Kasumi-1 (cell line): Measurements from ENCODE around the gene CCDC149.

Source experiments
- DNase-seq, 2 experiments: peaks; one replicate each; lab custom pipeline; 2025; lab: John Stamatoyannopoulos, UW

CCDC149 gene

DNA sequence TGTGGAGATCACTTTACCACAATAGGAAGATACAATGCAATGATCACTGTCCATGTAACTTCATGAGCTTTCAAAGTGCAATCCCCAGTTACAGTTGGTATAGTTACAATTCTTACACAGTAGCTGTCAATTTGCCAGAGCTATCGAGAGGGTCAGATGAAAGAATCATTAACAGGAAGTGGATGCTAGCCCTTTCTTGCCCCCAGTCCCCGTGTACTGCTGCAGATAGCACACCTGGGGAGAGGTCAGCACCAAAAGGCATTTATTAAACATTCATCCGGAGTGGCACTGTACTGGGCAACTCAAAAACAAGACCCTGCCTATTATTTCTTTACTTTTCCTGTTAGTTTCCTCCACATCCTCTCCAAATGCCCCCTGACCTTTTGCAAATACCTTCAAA lies 69.7 kb downstream of the CCDC149 start:
- no peak for DNase-seq

DNA sequence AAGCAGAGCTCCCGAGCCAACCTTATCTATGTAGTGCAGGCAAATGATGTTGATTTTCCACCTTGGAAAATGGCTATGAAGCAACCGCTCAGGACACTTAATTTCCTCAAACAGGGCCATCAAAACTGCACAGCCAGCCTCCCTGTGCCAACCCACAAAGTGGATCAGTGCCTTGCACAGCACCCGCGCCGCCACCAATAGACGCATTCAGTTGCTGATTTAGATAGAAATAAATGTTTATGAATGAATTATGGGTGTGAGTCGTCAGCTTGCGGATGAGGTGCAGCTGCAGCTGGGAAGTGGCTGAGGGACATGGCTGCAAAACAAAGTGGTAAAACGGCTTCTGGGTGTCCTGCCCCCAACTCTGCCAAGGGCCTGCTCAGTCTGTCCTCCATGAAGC lies 70.5 kb downstream of the CCDC149 start:
- DNase-seq, result no peak

DNA sequence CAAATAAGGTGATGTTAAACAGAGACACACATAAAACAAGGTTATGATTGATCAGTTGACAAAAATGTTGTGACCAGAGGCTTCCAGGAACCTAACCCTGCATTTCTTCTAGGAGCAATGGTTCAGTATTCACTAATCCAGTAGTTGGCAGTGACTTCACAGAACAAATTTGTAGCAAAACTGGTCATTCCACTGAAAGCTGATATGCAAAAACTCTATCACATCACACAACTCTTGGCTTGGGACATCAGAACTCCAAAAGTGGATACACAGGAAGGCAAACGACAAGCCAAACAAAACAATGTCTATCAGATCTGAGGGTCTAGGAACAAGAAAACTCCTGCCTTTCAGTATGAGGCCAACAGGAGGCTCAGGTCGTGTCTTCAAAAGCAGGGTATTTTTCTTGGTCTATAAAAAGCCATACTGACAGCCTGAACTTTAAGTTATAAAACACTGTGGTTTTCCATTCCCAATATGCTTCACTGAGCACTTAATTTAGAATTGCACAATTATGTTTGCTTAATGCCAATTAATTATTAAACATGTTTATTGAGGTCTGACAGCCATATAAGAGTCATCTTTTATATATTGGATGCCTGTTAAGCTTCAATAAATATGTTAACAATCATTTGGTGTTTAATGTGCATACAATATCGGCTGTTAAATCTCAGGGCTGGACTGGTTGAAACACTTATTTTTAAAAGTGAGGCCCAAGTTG lies 71.9 kb downstream of the CCDC149 start:
- no peak for DNase-seq

DNA sequence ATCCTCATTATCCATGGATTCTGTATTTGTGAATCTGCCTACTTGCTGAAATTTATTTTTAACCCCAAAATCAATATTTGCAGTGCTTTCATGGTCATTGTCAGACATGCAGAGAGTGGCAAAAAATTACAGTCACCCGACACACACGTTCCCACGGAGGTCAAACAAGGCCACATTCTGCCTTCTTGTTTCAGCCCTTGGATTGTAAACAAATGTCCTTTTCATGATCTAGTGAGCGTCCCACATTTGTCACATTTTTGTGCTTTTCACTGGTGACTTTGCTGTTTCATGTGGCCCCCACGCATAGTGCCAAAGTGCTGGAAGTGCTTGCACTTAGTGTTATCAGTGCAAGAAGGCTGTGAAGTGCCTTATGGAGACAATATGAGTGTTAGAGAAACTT lies 72.5 kb downstream of the CCDC149 start:
- DNase-seq, result no peak

DNA sequence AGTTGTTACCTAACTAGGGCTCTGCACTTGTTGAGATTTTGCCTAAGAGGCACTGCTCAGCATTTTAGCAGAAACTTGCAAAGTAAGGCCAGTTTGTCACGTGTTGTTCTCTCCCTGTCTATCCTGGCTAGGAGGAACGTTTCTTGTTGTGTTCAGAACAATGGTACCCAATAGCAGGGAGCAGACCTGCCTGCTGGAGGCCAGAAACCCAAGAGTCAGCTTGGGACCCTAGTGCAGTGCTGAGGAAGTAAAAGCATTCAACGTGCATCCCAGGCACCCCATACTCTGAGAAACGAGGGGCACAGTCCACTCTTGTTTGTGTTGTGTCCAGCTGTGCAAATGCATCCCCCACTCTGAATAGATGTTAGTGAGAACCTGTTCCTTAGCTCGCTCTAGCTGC lies 75.1 kb downstream of the CCDC149 start:
- DNase-seq, result no peak

DNA sequence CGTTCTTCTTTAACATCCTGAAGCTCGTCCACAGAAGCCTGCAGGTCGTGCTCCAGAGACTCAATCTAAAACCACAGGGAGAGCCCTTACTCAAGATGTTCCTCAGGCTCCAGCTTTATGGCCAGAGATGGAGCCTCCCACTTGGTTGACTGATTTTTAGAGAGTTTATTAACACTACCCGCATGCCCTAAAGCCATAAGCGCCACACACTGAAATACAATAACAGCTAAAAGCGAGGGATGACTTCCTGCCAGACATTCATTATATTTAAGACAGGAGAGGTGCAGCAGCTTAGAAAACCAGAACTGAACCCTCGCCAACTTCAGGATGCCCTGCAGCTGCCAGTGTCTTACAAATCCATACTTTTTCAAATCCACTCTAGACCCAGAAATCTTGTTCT lies 75.5 kb downstream of the CCDC149 start:
- no peak for DNase-seq

DNA sequence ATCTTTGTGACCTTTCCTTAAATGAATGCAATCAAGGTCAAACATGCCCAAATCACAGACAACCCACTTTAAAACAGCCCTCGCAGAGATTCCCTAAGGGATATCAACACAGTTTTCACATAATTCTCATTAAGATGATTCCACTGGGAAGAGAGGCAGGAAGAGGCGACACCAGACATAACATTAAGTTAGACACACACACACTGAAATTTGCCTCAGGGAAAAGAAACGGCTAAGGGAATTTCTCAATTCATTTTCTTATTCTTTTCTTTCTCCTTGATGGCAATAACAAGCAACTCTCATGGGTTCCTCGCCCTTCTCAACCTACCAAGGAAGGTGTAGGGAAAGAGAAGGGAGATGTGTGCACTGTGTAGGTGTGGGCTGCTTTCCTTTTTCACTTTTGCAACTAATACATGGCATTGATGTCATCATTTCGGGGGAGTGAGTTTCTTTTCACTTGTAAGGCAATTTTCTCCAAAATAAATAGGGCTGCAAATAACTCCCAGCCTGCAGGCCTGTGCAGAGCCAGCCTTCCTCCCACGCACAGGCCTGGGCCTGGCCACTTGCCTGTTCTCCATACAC lies 76.1 kb downstream of the CCDC149 start:
- DNase-seq, result no peak

DNA sequence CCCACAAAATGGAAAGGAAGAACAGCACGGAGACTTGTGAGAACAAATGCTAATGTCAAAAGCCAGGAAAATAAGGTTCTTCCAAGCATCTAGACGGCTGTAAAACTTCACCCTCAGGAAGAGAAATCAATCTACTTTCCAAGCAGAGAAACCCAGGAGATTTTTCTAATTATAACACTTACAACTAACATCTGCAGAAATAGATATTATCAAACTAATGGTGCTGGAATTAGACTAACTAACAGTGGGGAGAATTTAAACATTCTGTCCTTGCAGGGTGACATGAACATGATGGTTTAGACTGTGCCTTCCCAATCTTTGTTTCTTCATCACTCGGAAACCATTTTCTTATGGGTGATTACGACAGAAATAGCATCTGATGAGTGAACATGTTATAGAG lies 77.1 kb downstream of the CCDC149 start:
- DNase-seq, result no peak

DNA sequence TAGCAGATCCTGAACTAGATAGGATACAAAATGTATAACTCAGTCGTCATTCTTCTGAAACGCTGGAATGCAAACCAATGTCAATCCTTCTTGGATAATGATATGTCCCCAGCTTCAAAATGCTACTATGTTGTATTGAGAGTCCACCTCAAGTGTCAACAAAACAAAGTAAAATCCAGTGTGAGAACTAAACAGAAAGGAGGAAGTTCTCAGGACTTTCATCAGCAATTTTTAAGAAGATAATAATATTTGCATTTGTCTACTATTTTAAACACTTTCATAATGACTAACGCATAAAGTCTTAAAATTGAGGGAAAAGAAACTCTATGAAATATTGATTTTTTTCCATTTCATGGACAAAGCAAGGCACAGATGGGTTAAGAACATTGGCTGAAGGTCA lies 81.2 kb downstream of the CCDC149 start:
- no peak for DNase-seq

DNA sequence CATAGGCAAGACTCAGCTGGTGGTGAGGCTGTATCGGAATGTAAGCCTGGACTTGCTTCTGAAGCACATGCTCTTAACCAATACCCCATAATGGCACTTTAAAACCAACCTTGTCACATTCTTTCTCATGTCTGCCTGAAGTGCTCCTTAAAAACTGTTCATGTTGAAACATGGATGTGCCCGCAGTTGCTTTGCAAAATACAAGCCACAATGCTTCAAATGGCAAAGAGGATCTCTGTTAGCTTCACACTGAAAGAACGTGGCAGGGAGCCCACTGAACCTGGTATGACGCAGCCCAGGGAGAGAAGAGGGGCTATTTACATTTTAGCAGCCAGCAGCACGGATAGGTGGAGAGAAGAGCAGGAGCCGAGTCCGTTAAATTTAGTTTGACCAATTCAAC lies 88.1 kb downstream of the CCDC149 start:
- DNase-seq, result no peak

DNA sequence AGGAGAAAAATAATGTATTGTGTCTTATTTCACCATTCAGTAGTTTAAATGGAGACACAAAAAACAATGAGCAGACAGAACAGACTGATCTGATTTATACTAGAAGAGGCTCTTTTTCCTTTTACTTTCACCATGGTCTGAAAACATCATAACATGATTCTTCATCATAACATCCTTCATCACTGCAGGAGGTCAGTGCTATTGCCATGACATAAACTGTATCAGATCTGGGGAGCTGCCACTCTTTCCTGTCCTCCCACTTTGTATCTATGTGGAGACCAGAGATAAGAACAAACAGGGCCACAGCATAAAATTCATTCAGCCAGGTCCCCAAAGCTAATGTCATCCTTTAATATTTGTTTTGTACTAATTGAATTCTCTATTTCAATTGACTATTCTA lies 92.3 kb downstream of the CCDC149 start:
- no peak for DNase-seq

DNA sequence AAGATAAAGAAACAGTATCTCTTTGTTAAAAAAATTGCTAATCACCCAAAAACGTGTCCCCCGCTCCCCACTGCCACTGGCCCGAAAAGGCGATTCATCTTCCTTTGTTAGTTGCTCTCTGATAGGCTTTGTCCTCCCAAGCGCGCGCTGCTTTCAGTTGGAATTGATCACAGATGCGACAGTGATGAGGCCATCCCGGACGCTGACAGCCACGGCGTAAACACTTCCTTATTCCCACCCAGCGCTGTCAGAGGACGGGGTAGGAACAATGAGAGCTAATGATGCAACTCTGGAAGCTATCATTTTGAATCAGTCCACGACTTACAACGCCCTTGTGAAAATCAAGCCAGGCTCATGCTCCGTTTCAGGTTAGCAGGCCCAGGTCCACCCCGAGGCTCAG lies 96.0 kb downstream of the CCDC149 start:
- no peak for DNase-seq

DNA sequence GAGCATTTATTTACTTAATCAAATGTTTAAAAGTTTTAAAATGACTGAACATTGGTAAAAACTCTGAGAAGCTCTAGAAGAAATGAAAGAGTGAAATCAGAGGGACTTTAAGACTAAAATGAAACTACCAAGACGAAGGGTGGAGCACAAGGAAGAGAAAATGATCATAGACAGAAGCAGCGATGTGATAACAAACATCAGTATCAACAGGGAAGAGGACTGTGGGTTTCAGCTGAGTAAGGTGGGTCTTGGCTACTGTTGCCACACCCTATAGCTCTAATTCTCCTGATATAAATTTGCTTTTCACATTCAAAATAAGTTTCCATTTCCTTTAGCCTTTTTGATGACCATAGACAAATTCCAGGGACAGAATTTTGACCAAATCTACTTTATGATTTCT lies 99.1 kb downstream of the CCDC149 start:
- DNase-seq, result no peak

DNA sequence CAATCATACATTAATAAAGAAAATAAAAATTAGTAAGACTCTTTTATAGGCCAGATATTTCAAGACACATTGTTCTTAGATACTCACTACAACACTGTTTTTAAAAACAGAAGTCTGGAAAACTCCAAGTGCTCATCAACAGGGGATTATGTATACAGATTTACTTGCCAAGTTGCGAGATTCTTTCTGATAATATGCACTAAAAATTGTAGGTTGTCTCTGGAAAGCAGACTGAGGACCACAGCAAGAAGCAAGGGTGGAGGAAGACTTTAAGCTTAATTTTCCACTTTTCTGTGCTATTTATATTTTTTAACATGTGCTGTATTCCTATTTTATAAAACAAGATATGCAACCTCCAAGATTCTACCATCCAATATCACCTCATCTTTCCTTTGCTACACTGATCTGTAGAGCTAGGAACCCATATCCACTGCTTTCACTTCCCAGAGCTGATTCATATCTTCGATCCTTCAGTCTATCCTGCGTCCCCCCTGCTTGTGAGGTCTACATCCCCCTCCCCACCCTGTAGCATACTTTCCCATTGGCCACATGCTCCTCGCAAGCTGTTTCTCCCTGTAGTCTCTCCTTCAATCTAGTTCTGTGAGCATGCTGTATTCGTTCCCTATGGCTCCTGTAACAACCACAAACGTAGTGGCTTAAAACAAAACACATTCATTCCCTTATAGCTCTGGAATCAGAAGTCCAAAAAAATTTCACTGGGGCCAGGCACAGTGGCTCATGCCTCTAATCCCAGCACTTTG lies 101.8 kb downstream of the CCDC149 start:
- no peak for DNase-seq

DNA sequence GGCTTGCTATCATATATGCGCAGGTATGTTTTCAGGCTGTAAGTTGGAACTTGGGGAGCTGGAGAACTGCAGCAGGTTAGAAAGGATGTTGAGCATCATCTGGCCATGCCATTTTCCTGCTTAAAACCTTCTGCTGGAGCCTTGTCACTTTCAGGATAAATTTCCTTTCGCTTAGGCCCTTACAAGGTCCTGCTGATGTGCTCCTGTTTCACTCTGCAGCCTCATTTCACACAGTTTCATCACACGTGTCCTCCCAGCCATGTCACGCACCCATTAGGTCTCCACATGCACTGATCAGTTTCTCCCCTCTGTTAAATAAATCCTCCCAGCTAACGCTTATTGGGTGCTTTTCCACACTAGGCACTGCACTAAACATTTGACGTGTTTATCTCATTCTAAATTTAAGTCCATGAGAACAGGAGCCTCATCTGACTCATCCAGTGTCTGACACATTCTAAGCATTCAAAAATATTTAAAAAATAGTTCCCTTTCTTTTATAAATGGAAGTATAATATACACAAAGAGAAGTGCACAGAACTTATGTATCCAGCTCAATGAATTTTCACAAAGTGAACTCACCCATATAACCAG lies 102.9 kb downstream of the CCDC149 start:
- no peak for DNase-seq

DNA sequence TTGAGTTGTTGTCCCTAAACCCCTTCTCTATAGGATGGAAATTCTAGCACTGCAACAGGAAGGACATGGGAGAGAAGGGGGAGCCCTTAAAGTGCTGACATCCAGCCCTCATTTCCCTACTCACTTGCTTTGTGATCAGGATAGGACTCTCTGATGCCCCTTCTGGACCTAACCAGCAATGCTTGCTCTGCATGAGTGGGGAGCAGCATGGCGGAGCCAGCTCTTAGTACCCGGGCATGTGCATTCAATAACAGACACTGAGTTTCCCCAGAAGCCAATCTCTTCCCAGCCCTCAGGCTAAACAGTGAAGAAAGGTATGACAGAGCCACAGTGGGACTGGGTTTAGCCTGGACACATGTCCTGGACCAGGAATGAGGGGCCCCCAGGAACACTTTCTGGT lies 103.5 kb downstream of the CCDC149 start:
- no peak for DNase-seq

DNA sequence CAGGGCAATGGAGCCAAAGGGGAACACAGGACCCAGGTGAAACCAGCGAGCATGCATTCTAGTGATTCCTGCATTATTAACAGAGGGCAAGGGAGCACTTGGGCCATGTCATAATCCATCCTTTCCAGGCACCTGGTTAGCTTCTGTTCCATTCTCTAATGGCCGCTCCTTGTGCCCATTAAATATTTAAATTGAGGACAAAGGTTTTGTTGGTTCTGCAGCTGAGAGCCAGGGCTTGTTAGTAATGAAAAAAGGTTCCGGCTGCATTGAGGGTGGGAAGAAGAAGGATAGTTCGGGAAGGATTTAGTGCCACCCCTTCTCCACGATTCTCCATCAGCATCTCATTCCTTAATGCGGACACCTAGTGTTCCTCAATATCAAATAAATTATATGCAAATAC lies 103.9 kb downstream of the CCDC149 start:
- DNase-seq, result no peak

DNA sequence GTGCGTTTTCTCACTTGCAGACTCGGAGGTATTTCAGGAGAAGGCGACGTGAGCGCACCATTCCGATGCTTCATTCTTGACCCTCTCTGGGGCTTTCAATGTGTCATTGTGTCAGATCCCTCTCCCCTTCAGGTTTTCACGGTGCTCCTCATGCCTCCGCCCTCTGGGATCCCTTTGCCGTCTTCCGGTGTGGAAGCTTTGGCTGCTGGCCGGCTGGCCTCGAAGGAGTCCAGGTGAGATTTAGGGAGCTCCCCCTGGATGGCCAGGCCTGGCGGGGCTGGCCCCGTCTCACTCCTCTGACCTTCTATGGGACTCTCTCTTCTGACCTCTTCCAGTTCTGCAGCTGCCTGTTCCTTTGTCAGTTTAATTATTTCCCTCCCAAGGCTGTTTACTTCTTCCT lies 104.6 kb downstream of the CCDC149 start:
- DNase-seq, result no peak

DNA sequence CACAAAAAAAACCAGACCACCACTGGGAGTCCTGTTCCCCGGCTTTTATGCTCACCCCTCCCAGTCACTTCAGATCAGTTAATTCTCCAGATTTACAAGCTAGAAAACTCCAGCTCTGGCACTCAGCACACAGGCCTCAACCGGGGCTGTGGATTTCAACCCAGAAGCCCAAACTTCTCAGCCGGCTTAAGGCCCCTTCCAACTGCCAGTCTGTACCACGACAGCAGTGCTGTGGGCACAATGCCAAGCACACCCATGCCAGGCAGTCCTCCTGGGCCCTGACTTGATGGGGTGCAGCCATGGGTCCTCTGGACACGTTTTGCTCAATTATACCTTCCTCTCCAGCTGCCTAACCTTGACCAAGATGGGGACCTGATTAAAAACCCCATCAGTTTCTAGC lies 105.2 kb downstream of the CCDC149 start:
- DNase-seq, result no peak

DNA sequence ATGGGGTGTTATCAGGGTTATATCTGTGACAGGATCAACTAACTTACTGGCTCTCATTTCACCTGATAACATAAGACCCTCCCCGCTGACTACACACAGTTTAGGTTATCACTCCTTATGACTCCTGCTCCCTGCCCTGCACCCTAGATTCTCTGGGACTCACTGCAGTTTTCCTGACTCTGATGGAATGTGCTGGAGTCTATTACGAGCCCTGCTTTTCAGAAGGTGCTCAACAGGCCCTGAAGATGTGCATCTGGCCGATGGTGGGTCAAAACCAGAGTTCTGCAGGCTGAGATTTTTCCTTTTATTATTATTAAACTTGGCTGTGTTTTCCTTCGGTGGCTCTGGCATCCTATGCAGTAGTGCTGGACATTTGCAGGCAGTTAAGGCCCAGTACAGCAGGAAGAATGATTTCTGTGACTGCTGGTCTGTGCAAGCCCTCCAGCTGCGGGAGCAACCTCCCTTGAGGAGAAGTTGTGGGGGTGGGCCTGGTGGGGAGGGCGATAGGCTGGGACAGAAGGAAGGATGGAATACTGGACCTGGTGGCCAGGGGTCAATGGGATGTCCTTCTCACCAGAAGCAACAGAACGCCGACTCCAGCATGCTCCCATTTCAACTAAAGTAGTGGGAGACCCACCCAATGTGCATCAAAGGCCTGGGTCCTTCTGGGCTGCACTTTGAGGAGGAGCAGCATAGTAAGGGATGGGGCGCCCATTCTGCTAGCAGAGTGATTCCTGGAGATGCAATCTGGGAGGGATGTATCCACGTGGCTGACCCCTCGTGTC lies 106.4 kb downstream of the CCDC149 start:
- no peak for DNase-seq

DNA sequence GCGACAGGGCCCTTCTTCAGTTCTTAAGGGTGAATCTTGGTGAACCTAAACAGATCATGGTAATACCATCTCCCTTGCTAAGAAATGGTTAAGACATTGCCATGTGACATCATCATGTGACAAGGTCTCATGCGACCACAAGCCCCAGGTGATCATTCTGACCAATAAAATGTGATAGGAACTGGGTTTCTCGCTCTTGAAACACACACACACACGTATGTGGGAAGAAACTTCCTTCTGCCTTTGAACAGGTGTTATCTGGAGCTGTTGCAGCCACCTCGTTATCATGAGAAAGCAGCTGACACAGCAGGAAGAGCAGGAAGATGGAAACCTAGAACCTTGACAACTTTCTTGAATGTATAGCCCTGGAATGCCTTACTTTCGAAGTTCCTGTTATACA lies 107.3 kb downstream of the CCDC149 start:
- DNase-seq, result no peak

DNA sequence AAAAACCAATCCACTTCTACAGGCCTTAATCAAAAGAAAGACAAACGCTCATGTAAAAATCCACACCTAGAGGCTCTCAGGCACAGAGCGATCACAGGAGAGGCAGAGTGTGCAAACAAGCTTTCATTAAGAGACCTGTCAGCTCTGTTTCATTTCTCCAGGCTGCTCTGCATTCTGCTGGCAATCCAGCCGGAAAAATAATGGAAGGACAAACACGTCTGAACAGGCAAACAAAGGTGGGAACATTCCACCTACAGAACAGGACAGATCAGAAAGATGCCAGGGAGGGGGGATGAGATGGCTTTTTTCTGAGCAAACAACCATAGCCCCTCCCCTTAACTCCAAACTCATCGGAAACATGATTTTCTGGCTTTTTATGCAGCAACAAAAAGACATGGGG lies 107.8 kb downstream of the CCDC149 start:
- DNase-seq, result no peak
